ENCODE measurements around the gene OTULIN.

The OTULIN gene

DNA sequence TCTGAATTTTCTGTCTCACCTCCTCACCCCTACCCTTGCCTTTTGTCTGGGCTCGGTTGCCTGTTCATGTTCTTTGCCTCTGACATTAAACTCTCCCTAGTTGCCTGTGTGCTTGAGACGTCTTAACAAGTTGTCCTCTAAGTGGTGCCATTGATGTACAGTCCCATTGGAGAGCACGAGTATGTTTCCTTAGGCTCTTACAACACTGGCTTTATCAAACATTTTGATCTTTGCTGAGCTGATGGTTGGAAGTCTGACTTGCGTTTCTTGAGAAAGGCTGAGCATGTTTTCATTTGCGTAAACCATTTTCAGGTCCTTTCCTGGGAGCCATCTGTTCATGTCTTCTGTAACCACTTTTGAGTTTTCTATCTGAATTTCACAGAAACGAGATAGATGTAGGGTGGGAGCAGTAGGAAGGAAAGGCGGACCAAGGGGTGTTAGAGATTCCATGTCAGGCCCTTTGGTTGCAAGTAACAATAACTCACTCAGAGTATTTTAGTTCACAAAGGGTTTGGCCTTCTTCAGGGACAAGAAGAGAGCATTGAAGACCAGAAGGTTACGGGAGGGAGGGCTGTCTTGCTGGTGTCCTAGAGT is 35.4 kb downstream of the OTULIN start:
- TF ChIP-seq, protein P1, sequence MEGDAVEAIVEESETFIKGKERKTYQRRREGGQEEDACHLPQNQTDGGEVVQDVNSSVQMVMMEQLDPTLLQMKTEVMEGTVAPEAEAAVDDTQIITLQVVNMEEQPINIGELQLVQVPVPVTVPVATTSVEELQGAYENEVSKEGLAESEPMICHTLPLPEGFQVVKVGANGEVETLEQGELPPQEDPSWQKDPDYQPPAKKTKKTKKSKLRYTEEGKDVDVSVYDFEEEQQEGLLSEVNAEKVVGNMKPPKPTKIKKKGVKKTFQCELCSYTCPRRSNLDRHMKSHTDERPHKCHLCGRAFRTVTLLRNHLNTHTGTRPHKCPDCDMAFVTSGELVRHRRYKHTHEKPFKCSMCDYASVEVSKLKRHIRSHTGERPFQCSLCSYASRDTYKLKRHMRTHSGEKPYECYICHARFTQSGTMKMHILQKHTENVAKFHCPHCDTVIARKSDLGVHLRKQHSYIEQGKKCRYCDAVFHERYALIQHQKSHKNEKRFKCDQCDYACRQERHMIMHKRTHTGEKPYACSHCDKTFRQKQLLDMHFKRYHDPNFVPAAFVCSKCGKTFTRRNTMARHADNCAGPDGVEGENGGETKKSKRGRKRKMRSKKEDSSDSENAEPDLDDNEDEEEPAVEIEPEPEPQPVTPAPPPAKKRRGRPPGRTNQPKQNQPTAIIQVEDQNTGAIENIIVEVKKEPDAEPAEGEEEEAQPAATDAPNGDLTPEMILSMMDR (IDR thresholded peaks at IDR 0.05; ENCODE audit: insufficient read depth, low read depth, low read length, missing control alignments), result no peak
- DNase-seq (ENCODE audit: low read depth), result no peak
- no peak overlapping the region for H3K4me3 ChIP-seq (ENCODE audit: low read length)

DNA sequence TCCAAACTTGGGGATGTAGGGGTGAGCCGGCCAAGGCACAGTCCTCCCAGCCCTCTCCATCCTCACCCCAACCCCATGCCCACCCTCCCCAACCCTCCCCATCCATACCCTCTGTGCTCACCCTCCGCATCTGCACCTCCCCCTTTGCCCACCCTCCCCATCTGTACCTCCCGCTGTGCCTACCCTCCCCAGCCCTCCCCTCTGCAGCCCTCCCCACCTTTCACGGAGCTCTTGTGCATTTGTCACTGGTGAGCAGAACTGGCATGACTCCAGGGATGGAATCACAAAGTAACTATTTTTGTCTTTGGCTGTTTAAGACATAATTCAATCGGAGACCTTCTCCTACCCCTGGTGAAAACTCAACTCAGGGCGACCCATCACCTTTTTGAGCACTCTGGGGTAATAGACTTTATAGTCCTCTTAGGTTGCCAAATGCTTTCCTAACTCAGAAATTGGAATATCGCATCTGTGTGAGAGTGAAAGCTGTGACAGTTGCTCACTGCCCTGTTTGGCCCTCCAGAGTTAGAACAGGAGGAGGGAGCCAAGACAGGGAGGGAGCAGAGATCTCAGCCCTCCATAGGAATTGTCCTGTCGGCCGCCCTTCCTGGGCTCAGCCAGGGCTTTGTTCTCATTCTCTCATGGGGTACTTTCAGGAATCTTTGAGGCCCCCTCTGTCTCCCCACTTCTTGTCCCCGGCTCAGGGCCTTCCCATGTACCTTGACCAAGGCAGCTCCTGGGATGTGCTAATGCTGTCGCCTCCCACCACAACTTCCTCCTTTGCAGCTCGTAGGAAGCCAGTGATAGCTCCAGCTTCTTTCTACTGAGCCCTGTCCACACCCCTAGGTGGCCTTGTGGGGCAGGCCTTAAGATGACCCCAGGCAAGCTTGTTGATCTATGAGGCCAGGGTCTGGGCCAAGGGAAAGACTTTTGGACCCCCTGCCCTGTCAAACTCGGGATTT is 36.2 kb downstream of the OTULIN start:
- DNase-seq (ENCODE audit: low read depth), result no peak
- TF ChIP-seq, protein P1 (IDR thresholded peaks at IDR 0.05; ENCODE audit: insufficient read depth, low read depth, low read length, missing control alignments), result no peak

DNA sequence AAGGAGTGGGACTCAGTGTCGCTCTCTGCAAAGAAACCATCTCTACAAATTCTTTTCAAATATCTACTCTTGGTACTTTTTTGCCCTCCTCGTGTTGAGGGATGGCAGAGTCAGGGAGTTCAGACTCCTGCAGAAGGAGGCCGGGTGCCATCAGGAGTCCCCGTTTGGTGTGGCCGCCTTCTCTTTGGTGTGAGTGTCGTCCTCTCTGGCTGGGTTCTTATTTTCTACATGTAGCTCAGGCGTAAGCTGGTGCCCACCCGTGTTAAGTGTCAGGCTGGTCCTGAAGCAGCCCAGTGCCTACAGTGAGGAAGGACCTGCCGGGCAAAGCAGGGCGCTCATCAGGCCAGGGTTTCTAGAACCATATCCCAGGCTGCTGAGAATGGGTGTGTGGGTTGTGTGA is 37.0 kb downstream of the OTULIN start:
- no peak overlapping the region for H3K4me3 ChIP-seq (ENCODE audit: low read length)
- no peak for DNase-seq (ENCODE audit: low read depth)
- TF ChIP-seq, protein P1 (IDR thresholded peaks at IDR 0.05; ENCODE audit: insufficient read depth, low read depth, low read length, missing control alignments), result no peak

More for the DNA sequence above, 36.2 kb downstream of the OTULIN start:
- no peak overlapping the region for H3K4me3 ChIP-seq (ENCODE audit: low read length)

DNA sequence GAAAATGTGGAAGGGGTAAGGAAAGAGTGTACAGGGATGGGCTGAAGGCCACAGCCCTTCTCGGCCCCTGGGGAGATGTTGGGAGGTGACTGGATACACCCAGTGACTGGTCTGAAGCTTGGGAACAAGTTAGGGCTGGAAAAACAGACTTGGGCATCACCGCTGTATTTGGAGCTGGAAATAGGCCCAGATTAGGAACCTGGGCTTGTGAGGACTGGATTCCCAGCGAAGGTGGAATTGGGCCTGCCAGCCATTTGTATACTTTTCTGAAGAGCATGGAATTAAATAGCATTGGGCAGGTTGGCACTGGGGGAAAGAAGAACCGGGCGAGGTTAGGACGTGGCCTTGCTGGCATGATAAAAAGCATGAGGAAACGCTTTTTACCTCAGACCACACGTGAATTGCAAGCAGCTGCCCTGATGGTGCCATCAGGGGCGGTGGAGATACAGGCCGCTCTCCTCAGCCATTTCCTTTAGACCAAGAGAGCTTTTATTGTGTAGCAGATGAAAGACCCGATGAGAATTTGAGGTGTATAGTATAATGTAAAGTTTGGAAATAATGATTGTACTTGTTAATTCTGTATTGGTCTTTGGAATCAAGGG is 37.8 kb downstream of the OTULIN start:
- TF ChIP-seq, protein P1 (IDR thresholded peaks at IDR 0.05; ENCODE audit: insufficient read depth, low read depth, low read length, missing control alignments), result no peak
- no peak overlapping the region for H3K4me3 ChIP-seq (ENCODE audit: low read length)
- peak; percentile 91 for DNase-seq (ENCODE audit: low read depth)

DNA sequence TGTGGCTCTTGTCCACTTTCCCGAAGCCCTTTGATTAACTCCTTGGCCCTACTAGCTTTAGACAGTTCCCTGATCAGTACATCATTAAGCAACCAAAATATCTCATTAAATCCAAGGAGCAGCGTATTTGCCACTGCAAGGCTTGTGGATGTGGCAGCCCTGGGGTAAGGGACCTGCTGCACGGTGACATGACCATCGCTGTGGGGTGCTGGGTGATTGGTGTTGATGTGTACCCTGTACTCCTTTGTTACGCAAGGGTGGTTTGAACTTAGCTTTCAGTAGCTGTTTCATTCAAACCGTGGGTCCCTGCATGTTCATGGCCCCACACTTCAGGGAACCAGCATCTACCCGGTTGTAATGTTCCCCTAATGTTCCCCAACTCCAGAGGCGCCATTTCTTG is 41.0 kb downstream of the OTULIN start:
- no peak overlapping the region for H3K4me3 ChIP-seq (ENCODE audit: low read length)
- TF ChIP-seq, protein P1 (IDR thresholded peaks at IDR 0.05; ENCODE audit: insufficient read depth, low read depth, low read length, missing control alignments), result no peak
- no peak for DNase-seq (ENCODE audit: low read depth)

DNA sequence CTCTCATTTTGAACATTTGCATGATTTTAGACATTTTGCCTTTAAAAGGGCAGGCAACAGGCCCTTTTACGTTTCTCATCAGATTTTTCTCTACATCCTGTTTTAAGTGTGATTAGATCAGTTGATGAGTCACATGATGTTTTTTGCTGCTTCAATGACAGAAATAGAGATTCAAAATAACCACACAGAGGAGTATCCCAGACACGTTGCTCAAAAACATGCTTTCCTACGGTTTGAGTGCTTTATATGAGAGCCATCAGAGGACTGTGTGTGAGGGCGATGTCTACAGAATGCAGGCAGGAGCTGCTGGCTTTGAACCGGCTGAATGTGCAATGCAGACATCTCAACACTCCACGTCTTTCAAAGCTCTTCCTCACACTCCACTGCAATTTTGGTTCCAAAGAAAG is 42.1 kb downstream of the OTULIN start:
- DNase-seq (ENCODE audit: low read depth), result no peak
- no peak overlapping the region for H3K4me3 ChIP-seq (ENCODE audit: low read length)
- TF ChIP-seq, protein P1 (IDR thresholded peaks at IDR 0.05; ENCODE audit: insufficient read depth, low read depth, low read length, missing control alignments), result no peak

Measured in epithelial cell of esophagus (primary cell).